Measurements from ENCODE around the gene RAC2.
"Not testable (repeated sequence)": the region's sequence is repeated elsewhere in the genome, so short reads cannot be mapped to it uniquely, and the experiment has no call there.

RAC2 gene

GRCh38 chr22:37254209-37254866 is 10.3 kb upstream of the RAC2 start:
- no peak for DNase-seq

- DNase-seq = no peak
Observed at GRCh38 chr22:37253126-37253660, 9.1 kb upstream of the RAC2 start.

- DNase-seq = not testable (repeated sequence)
Observed at GRCh38 chr22:37251836-37252235, 7.8 kb upstream of the RAC2 start.

GRCh38 chr22:37249986-37250385 is 5.9 kb upstream of the RAC2 start:
- no peak for DNase-seq

GRCh38 chr22:37248251-37248650 is 4.2 kb upstream of the RAC2 start:
- DNase-seq = peak; percentile 57

- DNase-seq = no peak
Observed at GRCh38 chr22:37245740-37246139, 1.7 kb upstream of the RAC2 start.

GRCh38 chr22:37244922-37245722 is 1.1 kb upstream of the RAC2 start:
- peak; percentile 23 for DNase-seq

- no peak for DNase-seq
Observed at GRCh38 chr22:37243402-37244113, 511 bp downstream of the RAC2 start.

GRCh38 chr22:37242395-37242918 is 1.6 kb downstream of the RAC2 start:
- DNase-seq = peak; percentile 97

- peak; percentile 73 for DNase-seq
Observed at GRCh38 chr22:37241351-37242142, 2.5 kb downstream of the RAC2 start.

- peak; percentile 45 for DNase-seq
Observed at GRCh38 chr22:37240941-37241320, 3.1 kb downstream of the RAC2 start.

- peak; percentile 18 for DNase-seq
Observed at GRCh38 chr22:37240240-37240940, 3.7 kb downstream of the RAC2 start.

- DNase-seq = peak; percentile 11
Observed at GRCh38 chr22:37239336-37240239, 4.5 kb downstream of the RAC2 start.

- DNase-seq = peak; percentile 13
Observed at GRCh38 chr22:37237371-37238268, 6.4 kb downstream of the RAC2 start.

GRCh38 chr22:37235897-37236607 is 8.0 kb downstream of the RAC2 start:
- DNase-seq = no peak

- peak; percentile 24 for DNase-seq
Observed at GRCh38 chr22:37234736-37235711, 9.0 kb downstream of the RAC2 start.

Data from activated CD4-positive, alpha-beta T cell treated with anti-CD3 and anti-CD28 coated beads, Interleukin-2, Interleukin-6, amounts not matched to agents 100 ng/mL and 50 ng/mL, durations not matched to agents 16 hours and 8 hours (primary cell).